HepG2 (cell line): ENCODE measurements around the gene HMGCS2. TPM values are rescaled to one million over a fixed set of nuclear protein-coding genes. Genes with fewer than 3 reads are reported as not detected.

ENCODE experiments used
- ATAC-seq: fragments of 200-7000 bp; cut with Tn5 transposase; 3 replicates; pipeline ENCODE4 v1.9.1; 2020; ENCODE audit warnings: mild to moderate bottlenecking, moderate library complexity
- BruUV-seq: library from RNA; stranded (reverse); fragments of 400-500 nt; replicated peaks from 2 replicates; lab custom pipeline; 2021; lab: Mats Ljungman, UMichigan
- CTCF ChIA-PET: fragments of 300-600 bp; formaldehyde crosslinking; extraction: SDS; loops from one replicate; lab custom pipeline; 2021; ENCODE audit warnings: low total read pairs, inconsistent platforms, low intra/inter-chr PET ratio; lab: Yijun Ruan, JAX
- POLR2A ChIA-PET: fragments of 350-600 bp; sonication (Branson Sonifier 250); formaldehyde crosslinking; loops from one replicate; lab custom pipeline; 2020; ENCODE audit warnings: antibody characterized with exemption, inconsistent platforms; lab: Yijun Ruan, JAX
- DNase-seq: peaks from one replicate; pipeline ENCODE4 v3.0.0-alpha.2; 2015; ENCODE audit warnings: low spot score
- FAIRE-seq: peaks from 3 replicates; lab custom pipeline; 2011; peaks lifted over from hg19 to GRCh38; lab: Jason Lieb, UNC
- H2AFZ ChIP-seq: one replicate; pipeline ENCODE4 v1.6.1; 2011; ENCODE audit warnings: low read length, inconsistent platforms
- H3K27ac ChIP-seq: fragments of 300-600 bp; 3 replicates; pipeline ENCODE4 v1.8.0; 2011; ENCODE audit warnings: mixed run types, mild to moderate bottlenecking, mixed read lengths, low read length, inconsistent platforms; ENCODE audit not compliant: insufficient read depth; ENCODE audit errors: extremely low read length
- H3K27me3 ChIP-seq, 2 experiments: fragments of 200-600 bp in 1 of 2; 2 replicates in 1 of 2; 3 replicates in 1 of 2; pipeline versions ENCODE4 v1.6.0 to v1.8.0; 2011; ENCODE audit warnings: low read length in 2 of 2, mild to moderate bottlenecking in 2 of 2, moderate library complexity in 2 of 2, inconsistent platforms in 1 of 2; ENCODE audit not compliant: insufficient read depth in 2 of 2, control insufficient read depth in 1 of 2
- H3K36me3 ChIP-seq, 2 experiments: fragments of 200-600 bp in 1 of 2; replicated peaks in 1 of 2; 2 replicates in 1 of 2; 3 replicates in 1 of 2; pipeline versions ENCODE4 v1.5.1 to v1.8.0; 2011; ENCODE audit warnings: low read length in 2 of 2, inconsistent platforms in 1 of 2; ENCODE audit not compliant: insufficient read depth in 2 of 2, control insufficient read depth in 1 of 2
- H3K4me1 ChIP-seq: 2 replicates; pipeline ENCODE4 v1.5.1; 2012; ENCODE audit warnings: low read length, inconsistent platforms; ENCODE audit not compliant: insufficient read depth
- H3K4me2 ChIP-seq: 2 replicates; pipeline ENCODE4 v1.6.0; 2011; ENCODE audit warnings: low read depth, low read length, inconsistent platforms
- H3K4me3 ChIP-seq, 3 experiments: fragments of 200-600 bp in 1 of 3; sonication (generic), shearing (Covaris generic) in 1 of 3; replicated peaks in 1 of 3; 2 replicates each; pipeline ENCODE4 v1.5.1; 2011 to 2016; ENCODE audit warnings: low read length in 3 of 3, inconsistent platforms in 2 of 3, low read depth in 2 of 3, mild to moderate bottlenecking in 2 of 3, control low read depth in 1 of 3, mixed read lengths in 1 of 3; ENCODE audit not compliant: insufficient read depth in 1 of 3
- H3K79me2 ChIP-seq: one replicate; pipeline ENCODE4 v1.6.1; 2011; ENCODE audit warnings: low read length, inconsistent platforms; ENCODE audit not compliant: insufficient read depth
- H3K9ac ChIP-seq: 2 replicates; pipeline ENCODE4 v1.6.0; 2011; ENCODE audit warnings: mild to moderate bottlenecking, low read depth, low read length, inconsistent platforms; ENCODE audit not compliant: insufficient read depth
- H3K9me3 ChIP-seq: 2 replicates; pipeline ENCODE4 v1.5.1; 2012; ENCODE audit warnings: mild to moderate bottlenecking, low read length
- H4K20me1 ChIP-seq: 2 replicates; pipeline ENCODE4 v1.6.0; 2011; ENCODE audit warnings: inconsistent platforms, mild to moderate bottlenecking, low read length, moderate library complexity; ENCODE audit not compliant: insufficient read depth
- HNRNPLL ChIP-seq: fragments of 200-400 bp; formaldehyde crosslinking; IDR thresholded peaks from 2 replicates; pipeline ENCODE4 v1.6.1; 2017; ENCODE audit warnings: mild to moderate bottlenecking, low read depth, low read length; ENCODE audit not compliant: poor library complexity, severe bottlenecking
- MAFF ChIP-seq: IDR thresholded peaks from 2 replicates; pipeline ENCODE4 v1.6.1; 2011; ENCODE audit warnings: low read depth, low read length, improper control_type of control experiment
- POLR2G ChIP-seq: fragments of 200-400 bp; formaldehyde crosslinking; IDR thresholded peaks from 2 replicates; pipeline ENCODE4 v1.6.1; 2018; ENCODE audit warnings: mild to moderate bottlenecking, low read depth, low read length, moderate library complexity
- SMAD3 ChIP-seq: sonication (generic); formaldehyde crosslinking; IDR thresholded peaks from 2 replicates; pipeline ENCODE4 v1.4.0; 2020; ENCODE audit warnings: missing genetic modification reagents
- ZNF101 ChIP-seq: sonication (generic); formaldehyde crosslinking; IDR thresholded peaks from 2 replicates; pipeline ENCODE4 v1.4.0; 2020; ENCODE audit warnings: mild to moderate bottlenecking, low read depth, missing genetic modification reagents, borderline replicate concordance
- ZNF160 ChIP-seq: sonication (generic); formaldehyde crosslinking; IDR thresholded peaks from 2 replicates; pipeline ENCODE4 v1.8.0; 2022; ENCODE audit warnings: mild to moderate bottlenecking, inconsistent platforms, missing genetic modification reagents
- ZNF205 ChIP-seq: IDR thresholded peaks from 2 replicates; pipeline ENCODE4 v1.6.1; 2018; ENCODE audit warnings: missing biosample characterization, missing genetic modification reagents
- WGBS: methylation state at CpG from one replicate; pipeline ENCODE4 v1.1.6; 2017; ENCODE audit warnings: low lambda C conversion rate; 5-methylcytosine and 5-hydroxymethylcytosine counted together
- in situ Hi-C: cut with HindIII; loops from 2 replicates; pipeline ENCODE4 v1.10.0; 2017; ENCODE audit warnings: low pct_unique_long_range_greater_than_20kb; ENCODE audit not compliant: extremely low pct_ligation_motif_present
- intact Hi-C: fragments of 100-400 bp; cut with micrococcal nuclease; formaldehyde crosslinking; loops from one replicate; pipeline ENCODE4 v1.10.0; 2022; ENCODE audit not compliant: unreplicated experiment
- polyA plus RNA-seq, 8 experiments: library from polyadenylated mRNA; depleted of rRNA in 3 of 8; stranded (reverse) in 7 of 8; unstranded in 1 of 8; fragments of >200 nt; fragmentation: Illumina TruSeq in 4 of 8; extraction: Trizol in 4 of 8; gene quantifications; 2 replicates each; pipeline versions ENCODE4 v1.2.1 to v1.2.3, GENCODE V29; 2011 to 2016; ENCODE audit warnings: low read depth in 4 of 8, missing spikeins in 1 of 8, mixed read lengths in 1 of 8; ENCODE audit not compliant: insufficient read depth in 1 of 8
- total RNA-seq, 5 experiments: library from RNA; depleted of rRNA; stranded (reverse); fragments of >200 nt; fragmentation: Illumina TruSeq; extraction: Trizol; gene quantifications; 2 replicates each; pipeline ENCODE4 v1.2.3, GENCODE V29; 2016; ENCODE audit warnings: low read depth in 1 of 5
- TF ChIP-seq, protein P1 (sequence below): sonication (generic); formaldehyde crosslinking; IDR thresholded peaks from 2 replicates; pipeline ENCODE4 v1.5.0; 2020; ENCODE audit warnings: mild to moderate bottlenecking, missing genetic modification reagents, borderline replicate concordance
- TF ChIP-seq, protein P2 (sequence below): sonication (generic); formaldehyde crosslinking; IDR thresholded peaks from 2 replicates; pipeline ENCODE4 v1.4.0; 2020; ENCODE audit warnings: missing genetic modification reagents
- TF ChIP-seq, protein P3 (sequence below): sonication (generic); formaldehyde crosslinking; IDR thresholded peaks from 2 replicates; pipeline ENCODE4 v1.8.1; 2023; ENCODE audit warnings: mild to moderate bottlenecking, missing genetic modification reagents
- TF ChIP-seq, protein P4 (sequence below), 2 experiments: IDR thresholded peaks; 2 replicates each; pipeline ENCODE4 v1.6.1; 2011 to 2012; ENCODE audit warnings: low read length in 2 of 2, borderline replicate concordance in 1 of 2, low read depth in 1 of 2, mild to moderate bottlenecking in 1 of 2, moderate library complexity in 1 of 2

The HMGCS2 gene
- total and polyA plus RNA-seq, 2 of the 13 experiments (the other 11 are each of a cell fraction or from before 2014, with no cell fraction given), result 0.44 to 1.5 TPM

DNA sequence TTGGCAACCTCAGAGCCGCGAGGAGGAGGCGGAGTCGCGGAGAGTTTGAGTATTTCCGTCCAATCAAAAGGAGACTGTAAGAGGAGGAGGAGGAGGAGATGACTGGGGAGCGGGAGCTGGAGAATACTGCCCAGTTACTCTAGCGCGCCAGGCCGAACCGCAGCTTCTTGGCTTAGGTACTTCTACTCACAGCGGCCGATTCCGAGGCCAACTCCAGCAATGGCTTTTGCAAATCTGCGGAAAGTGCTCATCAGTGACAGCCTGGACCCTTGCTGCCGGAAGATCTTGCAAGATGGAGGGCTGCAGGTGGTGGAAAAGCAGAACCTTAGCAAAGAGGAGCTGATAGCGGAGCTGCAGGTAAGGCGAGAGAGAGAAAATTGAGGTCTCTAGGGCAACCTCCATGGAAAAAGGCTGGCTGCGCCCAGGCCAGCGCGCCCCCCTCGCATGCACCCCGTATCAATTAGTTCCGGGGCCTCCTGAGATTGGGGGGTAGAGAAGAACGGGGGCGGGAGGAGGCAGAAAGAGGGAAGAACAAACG, 56.8 kb downstream of the HMGCS2 start, which contains the start of gene PHGDH:
TSS of gene PHGDH (plus strand) at position 131 of the 538 bp plus-strand sequence. CDS start at position 220, 89 bp downstream.
- H3K27ac ChIP-seq, result peak within 1 kb of the TSS; percentile 84
- no peak within 1 kb of the TSS for H2AFZ ChIP-seq
- peak; percentile 76 for DNase-seq
- H3K9me3 ChIP-seq, result no peaks in the 10 kb centered on the region
- TSS peak; percentile 28 for BruUV-seq
- no peaks in the 10 kb centered on the region for H3K36me3 ChIP-seq
- peaks cover 0 to 5% of the 10 kb centered on the region in 2 experiments; a peak in 2 of 5 replicates for H3K27me3 ChIP-seq
- H3K4me1 ChIP-seq, result peaks cover 41% of the 10 kb centered on the region
- POLR2A ChIA-PET, result interaction anchor here (0.7 to 6.4 kb wide), 22 partner anchors 8 to 385 kb away, joined by 3 to 88 read pairs (median 4); partner anchors contain the start of genes HMGCS2 and ZNF697
- H3K4me2 ChIP-seq, result peak within 1 kb of the TSS; percentile 86
- H3K9ac ChIP-seq, result peak within 1 kb of the TSS; percentile 84
- peaks cover 46% of the 10 kb centered on the region for H3K79me2 ChIP-seq
- 1% methylated on average over 27 of the region's 27 CpGs for WGBS
- H4K20me1 ChIP-seq, result peaks cover 19% of the 10 kb centered on the region
- CTCF ChIA-PET, result interaction anchor here (1.1 kb wide), 1 partner anchor 13 kb away, joined by 3 read pairs; no protein-coding TSS in a partner anchor
- in situ Hi-C loops (loop anchor here (10.0 kb wide), 1 partner anchor 57 kb away; no protein-coding TSS in a partner anchor), intact Hi-C loops (loop anchor here (2.0 to 5.0 kb wide), 2 partner anchors 80 to 99 kb away; no protein-coding TSS in a partner anchor)
- ATAC-seq, result peak; percentile 82
- peak; percentile 72 for FAIRE-seq
- H3K4me3 ChIP-seq, result peak within 1 kb of the TSS; percentile 67 to 94 (median 90)
- TF ChIP-seq POLR2G, result peak; percentile 94
- TF ChIP-seq ZNF101, result no peak
- TF ChIP-seq ZNF160, result no peak
- TF ChIP-seq HNRNPLL, result peak; percentile 18
- TF ChIP-seq, protein P1, sequence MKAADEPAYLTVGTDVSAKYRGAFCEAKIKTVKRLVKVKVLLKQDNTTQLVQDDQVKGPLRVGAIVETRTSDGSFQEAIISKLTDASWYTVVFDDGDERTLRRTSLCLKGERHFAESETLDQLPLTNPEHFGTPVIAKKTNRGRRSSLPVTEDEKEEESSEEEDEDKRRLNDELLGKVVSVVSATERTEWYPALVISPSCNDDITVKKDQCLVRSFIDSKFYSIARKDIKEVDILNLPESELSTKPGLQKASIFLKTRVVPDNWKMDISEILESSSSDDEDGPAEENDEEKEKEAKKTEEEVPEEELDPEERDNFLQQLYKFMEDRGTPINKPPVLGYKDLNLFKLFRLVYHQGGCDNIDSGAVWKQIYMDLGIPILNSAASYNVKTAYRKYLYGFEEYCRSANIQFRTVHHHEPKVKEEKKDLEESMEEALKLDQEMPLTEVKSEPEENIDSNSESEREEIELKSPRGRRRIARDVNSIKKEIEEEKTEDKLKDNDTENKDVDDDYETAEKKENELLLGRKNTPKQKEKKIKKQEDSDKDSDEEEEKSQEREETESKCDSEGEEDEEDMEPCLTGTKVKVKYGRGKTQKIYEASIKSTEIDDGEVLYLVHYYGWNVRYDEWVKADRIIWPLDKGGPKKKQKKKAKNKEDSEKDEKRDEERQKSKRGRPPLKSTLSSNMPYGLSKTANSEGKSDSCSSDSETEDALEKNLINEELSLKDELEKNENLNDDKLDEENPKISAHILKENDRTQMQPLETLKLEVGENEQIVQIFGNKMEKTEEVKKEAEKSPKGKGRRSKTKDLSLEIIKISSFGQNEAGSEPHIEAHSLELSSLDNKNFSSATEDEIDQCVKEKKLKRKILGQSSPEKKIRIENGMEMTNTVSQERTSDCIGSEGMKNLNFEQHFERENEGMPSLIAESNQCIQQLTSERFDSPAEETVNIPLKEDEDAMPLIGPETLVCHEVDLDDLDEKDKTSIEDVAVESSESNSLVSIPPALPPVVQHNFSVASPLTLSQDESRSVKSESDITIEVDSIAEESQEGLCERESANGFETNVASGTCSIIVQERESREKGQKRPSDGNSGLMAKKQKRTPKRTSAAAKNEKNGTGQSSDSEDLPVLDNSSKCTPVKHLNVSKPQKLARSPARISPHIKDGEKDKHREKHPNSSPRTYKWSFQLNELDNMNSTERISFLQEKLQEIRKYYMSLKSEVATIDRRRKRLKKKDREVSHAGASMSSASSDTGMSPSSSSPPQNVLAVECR (CRISPR knock-in tag), result peak; percentile 67; the same call in 1 of the 2 replicates
- TF ChIP-seq, protein P2, sequence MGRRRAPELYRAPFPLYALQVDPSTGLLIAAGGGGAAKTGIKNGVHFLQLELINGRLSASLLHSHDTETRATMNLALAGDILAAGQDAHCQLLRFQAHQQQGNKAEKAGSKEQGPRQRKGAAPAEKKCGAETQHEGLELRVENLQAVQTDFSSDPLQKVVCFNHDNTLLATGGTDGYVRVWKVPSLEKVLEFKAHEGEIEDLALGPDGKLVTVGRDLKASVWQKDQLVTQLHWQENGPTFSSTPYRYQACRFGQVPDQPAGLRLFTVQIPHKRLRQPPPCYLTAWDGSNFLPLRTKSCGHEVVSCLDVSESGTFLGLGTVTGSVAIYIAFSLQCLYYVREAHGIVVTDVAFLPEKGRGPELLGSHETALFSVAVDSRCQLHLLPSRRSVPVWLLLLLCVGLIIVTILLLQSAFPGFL (CRISPR knock-in tag), result no peak
- TF ChIP-seq, protein P3, sequence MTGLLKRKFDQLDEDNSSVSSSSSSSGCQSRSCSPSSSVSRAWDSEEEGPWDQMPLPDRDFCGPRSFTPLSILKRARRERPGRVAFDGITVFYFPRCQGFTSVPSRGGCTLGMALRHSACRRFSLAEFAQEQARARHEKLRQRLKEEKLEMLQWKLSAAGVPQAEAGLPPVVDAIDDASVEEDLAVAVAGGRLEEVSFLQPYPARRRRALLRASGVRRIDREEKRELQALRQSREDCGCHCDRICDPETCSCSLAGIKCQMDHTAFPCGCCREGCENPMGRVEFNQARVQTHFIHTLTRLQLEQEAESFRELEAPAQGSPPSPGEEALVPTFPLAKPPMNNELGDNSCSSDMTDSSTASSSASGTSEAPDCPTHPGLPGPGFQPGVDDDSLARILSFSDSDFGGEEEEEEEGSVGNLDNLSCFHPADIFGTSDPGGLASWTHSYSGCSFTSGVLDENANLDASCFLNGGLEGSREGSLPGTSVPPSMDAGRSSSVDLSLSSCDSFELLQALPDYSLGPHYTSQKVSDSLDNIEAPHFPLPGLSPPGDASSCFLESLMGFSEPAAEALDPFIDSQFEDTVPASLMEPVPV (CRISPR knock-in tag), result 0 out of 2 replicates have a peak, but pooled peaks have one; percentile 31
- no peak for TF ChIP-seq MAFF
- 0 out of 2 replicates have a peak, but pooled peaks have one; percentile 23 for TF ChIP-seq SMAD3 (CRISPR knock-in tag)
- no peak for TF ChIP-seq ZNF205 (CRISPR knock-in tag)
- TF ChIP-seq, protein P4, sequence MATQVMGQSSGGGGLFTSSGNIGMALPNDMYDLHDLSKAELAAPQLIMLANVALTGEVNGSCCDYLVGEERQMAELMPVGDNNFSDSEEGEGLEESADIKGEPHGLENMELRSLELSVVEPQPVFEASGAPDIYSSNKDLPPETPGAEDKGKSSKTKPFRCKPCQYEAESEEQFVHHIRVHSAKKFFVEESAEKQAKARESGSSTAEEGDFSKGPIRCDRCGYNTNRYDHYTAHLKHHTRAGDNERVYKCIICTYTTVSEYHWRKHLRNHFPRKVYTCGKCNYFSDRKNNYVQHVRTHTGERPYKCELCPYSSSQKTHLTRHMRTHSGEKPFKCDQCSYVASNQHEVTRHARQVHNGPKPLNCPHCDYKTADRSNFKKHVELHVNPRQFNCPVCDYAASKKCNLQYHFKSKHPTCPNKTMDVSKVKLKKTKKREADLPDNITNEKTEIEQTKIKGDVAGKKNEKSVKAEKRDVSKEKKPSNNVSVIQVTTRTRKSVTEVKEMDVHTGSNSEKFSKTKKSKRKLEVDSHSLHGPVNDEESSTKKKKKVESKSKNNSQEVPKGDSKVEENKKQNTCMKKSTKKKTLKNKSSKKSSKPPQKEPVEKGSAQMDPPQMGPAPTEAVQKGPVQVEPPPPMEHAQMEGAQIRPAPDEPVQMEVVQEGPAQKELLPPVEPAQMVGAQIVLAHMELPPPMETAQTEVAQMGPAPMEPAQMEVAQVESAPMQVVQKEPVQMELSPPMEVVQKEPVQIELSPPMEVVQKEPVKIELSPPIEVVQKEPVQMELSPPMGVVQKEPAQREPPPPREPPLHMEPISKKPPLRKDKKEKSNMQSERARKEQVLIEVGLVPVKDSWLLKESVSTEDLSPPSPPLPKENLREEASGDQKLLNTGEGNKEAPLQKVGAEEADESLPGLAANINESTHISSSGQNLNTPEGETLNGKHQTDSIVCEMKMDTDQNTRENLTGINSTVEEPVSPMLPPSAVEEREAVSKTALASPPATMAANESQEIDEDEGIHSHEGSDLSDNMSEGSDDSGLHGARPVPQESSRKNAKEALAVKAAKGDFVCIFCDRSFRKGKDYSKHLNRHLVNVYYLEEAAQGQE (IDR thresholded peaks at IDR 0.05; ENCODE audit: borderline replicate concordance in 1 of 2, low read depth in 1 of 2, low read length in 2 of 2), result 0 out of 4 replicates have a peak, but pooled peaks of 1 of the 2 experiments have one; percentile 22
